Embryonic facial prominence (tissue), 1 donor: ENCODE data around the gene PML.
"Not testable (repeated sequence)": the region's sequence is repeated elsewhere in the genome, so short reads cannot be mapped to it uniquely, and the experiment has no call there.

Experiments
- DNase-seq: peaks from one replicate; pipeline ENCODE4 v3.0.0-alpha.2; 2016; ENCODE audit errors: extremely low spot score

Gene PML

DNA sequence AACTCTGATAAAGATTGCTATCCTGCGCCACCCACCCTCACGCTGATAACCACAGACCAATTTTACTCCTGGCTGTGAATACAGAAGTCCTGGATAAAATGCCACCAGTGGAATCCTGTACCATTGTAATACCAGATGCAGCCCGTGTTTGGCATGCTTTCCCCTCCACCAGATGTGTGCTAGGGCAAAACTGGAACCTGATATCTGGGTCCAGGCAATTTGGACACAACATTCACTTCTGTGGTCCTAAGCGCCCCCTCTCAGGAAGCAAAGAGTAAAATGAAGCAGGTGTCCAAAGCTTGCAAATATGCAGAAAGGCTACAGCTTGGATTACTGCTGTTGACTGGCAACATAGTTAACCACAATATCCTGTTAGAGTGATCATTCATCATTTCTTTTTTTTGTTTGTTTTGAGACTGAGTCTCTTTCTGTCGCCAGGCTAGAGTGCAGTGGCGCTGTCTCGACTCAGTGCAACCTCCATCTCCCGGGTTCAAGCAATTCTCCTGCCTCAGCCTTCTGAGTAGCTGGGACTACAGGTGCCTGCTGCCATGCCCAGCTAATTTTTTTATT is 35.4 kb upstream of the PML start:
- DNase-seq = no peak

DNA sequence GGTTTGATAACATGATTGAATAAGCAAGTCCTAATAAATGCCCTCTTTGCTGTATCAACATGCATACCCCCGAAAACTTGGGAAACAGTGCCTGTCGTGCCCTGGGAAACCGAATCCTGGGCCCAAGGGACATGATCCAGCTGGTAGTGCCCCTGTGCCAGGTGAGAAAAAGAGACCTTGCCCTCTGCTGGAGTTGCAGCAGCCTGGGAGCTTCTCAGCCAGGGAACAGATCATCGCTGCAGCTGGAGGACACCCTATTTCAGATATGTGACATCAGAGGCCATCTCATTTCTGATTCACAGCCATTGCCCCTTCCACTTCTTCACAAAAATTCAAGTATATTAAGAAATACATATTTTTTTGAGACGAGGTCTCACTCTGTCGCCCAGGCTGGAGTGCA is 34.7 kb upstream of the PML start:
- no peak for DNase-seq

DNA sequence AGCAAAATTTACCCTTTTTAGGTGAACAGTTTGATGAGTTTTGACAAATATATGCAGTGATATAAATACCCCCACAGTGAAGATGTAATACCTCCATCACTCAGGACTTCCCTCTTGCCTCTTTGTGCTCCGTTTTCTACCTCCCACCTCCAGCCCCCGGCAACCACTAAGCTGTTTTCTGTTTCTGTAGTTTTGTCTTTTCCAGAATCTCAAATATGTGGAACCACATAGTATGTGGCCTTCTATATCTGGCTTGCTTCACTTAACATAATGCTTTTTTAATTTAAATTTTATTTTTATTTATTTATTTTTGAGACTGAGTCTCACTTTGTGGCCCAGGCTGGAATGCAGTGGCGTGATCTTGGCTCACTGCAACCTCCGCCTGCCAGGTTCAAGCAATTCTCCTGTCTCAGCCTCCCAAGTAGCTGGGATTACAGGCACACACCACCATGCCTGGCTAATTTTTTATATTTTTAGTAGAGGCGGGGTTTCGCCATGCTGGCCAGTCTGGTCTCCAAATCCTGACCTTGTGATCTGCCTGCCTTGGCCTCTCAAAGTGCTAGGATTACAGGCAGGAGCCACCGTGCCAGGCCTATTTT is 33.9 kb upstream of the PML start:
- DNase-seq = not testable (repeated sequence)

DNA sequence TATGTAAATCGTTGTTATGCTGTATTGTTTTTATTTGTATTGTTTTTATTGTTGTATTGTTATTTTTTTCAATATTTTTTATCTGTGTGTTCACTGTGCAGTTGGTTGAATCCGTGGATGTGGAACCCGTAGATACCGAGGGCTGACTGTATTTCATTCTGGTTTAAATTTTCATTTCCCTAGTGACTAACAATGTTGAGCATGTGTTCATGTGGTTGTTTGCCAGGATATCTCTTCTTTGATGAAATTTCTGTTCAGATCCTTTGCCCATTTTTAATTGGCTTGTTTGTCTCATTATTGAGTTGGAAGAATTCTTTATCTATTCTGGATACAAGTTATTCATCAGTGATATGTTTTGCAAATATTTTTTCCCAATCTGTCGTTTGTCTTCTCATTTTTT is 32.1 kb upstream of the PML start:
- no peak for DNase-seq

DNA sequence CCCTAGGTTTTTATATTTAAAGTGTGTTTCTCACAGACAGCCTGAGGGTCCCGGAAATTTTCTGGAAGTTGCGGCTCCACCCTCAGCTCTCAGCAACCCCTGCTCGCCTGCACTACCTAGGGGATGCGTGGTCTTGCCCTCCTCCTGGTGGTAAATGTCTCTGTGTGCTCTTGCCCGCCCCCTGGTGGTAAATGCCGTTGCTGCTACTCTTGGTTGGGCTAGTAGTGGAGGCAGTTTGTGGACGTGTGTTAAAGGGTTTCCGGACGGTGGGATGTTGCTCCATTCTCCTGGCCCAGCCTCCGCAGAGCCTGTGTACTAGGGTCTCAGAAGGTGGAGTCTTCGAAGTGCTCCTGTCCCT is 29.8 kb upstream of the PML start:
- DNase-seq = no peak

DNA sequence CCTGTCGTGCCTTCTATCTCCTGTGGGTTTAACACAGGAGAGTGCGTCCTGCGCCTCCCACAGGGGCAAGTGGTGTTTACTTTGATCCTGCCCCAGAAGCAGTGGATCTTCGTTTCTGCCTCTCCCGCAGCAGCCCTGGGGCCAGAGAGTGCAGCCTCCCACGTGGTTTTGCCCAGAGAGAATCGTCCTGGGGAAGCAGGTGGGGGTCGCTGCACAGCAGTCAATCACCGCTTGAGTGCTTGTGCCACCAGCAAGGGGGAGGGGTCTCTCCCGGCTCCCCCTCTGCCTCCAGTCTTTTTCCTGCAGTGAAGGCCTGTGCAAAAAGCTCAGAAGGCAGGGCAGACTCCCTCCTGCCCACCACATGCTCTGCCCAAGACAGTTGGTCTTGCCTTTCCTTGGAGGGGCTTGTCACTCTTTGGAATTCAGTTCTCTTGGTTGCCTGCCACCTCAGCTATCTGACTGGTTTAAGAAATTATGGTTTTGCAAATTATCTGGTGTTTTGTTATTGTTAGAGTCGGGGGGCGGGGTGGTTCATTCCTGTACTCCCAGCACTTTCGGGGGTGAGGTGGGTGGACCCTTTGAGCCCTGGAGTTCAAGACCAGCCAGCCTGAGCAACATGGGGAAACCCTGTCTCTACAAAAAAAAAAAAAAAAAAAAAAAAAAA is 29.3 kb upstream of the PML start:
- no peak for DNase-seq

DNA sequence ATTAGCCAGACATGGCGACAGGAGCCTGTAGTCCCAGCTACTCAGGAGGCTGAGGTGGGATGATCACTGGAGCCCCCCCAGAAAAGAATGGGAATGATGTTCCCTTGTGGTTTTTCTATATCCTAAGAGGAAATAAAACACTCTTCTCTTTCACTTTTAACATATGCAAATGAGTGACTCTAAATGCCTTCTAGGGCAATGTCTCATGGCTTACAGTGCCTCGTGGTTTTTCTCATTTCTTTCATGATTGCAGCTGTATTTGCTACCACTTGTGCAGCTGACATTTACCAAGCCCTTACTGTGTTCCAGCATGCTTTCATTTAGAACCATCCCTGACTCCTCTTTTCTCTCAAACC is 28.8 kb upstream of the PML start:
- no peak for DNase-seq

DNA sequence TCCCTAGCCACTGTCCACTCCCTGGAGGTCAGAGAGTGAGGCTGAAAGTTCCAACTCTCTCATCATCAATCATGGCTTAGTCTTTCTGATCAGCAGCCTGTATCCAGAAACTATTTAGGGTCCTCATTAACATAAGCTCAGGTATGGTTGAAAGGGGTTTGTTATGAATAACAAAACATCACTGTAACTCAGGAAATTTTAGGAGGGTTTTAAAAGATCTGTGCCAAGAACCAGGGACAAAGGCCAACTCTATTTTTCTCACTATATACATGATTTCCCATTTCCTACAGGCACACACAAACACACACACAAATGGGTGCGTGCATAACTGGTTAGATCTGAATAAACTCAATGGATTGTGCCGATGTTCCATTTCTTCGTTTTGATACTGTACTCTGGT is 26.1 kb upstream of the PML start:
- DNase-seq = no peak

DNA sequence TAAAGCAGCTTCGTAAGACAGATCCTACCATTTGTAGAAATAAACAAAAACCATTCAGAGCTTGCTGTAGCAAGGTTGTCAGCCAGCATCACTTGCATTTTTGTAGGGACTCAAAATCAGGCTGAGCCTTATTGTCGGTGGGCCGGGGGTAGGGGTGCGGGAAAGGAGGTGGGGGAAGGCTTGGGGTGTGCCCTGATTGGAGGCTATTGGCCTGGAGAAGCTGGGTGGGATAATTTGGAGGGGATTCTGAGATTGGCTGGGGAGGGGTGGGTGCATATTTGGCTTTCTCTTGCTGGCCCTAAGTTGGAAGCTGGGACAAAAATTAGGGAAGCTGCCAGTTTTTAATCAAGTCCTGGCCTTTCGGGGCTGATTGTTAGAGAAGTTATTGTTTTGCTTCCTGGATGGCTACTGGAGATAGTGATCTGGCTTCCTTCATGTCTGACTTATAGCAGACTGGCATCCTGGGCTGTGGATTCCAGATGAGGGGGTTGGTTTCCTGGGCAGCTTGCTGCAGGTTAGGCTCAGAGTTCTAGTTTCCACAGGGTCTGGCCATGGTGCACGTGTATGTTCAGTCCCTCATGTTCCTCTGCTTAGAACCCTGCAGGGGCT is 25.3 kb upstream of the PML start:
- no peak for DNase-seq

DNA sequence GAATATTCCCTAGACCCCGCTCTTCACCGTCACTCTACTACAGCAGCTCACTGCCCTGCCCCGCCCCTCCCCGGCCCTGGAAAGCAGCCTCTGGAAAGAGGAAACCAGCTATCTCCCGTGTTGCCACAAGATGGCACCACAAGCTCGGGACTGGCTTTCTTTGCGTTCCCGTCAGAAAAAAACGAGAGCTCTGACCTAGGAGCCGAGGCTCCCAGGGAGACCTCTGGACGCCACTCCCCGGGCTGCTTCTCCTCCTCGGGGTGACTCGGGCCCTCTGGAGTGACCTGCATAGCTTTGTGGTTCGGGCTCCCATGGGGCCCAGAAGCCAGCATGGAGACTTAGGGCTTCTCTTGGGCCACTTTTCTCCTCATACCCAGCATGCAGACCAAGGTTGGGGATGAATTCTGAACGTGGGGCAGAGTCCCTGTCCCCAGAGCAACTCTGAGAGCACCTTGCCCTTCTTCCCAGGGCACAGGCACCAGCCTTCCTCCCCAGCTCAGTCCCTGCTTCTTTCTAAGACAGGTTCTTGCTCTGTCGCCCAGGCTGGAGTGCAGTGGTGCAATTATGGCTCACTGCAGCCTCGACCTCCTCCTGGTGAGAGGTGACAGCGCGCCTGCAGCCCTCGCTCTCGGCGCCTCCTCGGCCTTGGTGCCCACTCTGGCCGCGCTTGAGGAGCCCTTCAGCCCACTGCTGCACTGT is 21.4 kb upstream of the PML start:
- peak; percentile 48 for DNase-seq

DNA sequence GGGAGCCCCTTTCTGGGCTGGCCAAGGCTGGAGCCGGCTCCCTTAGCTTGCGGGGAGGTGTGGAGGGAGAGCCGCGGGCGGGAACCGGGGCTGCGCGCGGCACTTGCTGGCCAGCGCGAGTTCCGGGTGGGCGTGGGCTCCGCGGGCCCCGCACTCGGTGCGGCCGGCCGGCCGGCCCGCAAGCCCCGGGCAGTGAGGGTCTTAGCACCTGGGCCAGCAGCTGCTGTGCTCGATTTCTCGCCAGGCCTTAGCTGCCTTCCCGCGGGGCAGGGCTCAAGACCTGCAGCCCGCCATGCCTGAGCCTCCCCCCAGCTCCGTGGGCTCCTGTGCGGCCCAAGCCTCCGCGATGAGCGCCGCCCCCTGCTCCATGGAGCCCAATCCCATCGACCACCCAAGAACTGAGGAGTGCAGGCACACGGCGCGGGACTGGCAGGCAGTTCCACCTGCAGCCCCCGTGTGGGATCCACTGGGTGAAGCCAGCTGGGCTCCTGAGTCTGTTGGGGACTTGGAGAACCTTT is 20.8 kb upstream of the PML start:
- DNase-seq = not testable (repeated sequence)

DNA sequence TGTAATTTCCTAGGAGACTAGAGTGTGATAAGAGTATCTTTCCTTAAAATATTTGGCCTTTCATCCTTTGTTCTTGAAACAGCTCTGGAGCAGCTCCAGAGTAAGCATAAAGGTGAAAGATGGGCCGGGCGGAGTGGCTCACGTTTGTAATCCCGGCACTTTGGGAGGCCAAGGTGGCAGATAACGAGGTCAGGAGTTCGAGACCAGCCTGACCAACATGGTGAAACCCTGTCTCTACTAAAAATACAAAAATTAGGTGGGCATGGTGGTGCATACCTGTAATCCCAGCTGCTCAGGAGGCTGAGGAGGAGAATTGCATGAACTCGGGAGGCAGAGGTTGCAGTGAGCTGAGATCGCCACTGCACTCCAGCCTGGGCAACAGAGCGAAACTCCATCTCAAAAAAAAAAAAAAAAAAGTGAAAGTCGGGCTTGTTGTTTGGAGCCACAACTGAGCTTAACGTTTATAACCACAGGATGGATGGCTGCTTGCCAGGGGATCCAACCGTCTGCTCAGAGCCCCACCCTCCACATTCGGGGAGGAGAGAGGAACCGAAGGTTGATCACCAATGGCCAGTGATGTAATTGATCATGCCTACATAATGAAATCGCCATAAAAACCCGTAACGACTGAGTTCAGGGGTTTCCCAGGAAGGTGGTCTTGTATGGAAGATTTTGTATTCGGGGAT is 18.9 kb upstream of the PML start:
- not testable (repeated sequence) for DNase-seq

DNA sequence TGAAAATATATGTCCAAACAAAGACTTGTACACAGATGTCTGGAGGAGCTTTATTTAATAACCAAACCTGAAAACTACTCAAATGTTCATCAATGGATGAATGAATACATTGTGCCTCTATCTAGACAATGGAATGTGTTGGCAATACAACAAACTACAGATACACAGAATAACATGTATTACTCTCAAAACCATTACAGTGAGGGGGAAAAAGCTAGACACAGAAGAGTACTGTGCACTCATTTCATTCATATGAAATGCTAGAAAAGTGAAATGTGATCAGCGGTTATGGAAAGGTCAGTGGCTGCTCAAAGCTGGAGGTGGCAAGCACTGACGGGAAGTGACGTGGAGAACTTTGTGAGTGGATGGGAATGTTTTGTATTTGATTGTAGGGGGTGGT is 15.6 kb upstream of the PML start:
- DNase-seq = no peak

DNA sequence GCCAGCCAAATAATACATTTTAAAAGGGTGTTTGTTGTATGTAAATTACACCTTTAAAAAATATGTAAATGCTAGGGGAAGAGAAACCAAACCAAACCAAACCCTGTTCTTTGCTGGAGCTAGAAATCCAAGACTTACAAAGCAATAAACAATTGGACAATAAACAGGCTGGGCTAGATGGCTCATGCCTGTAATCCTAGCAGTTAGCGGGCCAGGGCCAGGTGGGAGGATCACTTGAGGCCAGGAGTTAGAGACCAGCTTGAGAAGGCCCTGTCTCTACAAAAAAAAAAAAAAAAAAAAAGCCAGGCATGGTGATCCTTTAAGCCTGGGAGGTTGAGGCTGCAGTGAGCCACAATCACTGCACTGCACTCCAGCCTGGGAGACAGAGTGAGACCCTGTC is 14.9 kb upstream of the PML start:
- no peak for DNase-seq

DNA sequence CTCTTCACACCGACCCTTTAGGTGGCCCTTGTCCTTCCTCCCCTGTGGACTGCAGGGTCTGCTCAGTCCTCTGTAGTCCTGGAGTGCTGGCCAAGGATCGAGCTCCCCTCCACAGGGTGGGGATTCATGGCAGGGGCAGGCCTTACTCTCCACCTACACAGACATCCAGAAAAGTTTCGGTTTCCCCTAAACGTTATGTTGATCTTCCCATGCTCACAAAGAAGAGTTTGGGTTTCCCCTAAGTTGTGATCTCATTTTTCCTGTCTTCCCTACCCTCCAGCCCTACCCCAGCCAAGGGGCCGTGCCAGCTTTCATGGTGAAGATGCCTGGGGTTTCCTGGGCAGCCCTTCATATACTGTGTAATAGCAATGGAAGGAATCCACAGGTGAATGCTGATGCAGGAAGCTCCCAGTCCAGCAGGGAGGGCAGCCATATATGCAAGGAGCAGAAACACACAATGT is 12.7 kb upstream of the PML start:
- DNase-seq = no peak

DNA sequence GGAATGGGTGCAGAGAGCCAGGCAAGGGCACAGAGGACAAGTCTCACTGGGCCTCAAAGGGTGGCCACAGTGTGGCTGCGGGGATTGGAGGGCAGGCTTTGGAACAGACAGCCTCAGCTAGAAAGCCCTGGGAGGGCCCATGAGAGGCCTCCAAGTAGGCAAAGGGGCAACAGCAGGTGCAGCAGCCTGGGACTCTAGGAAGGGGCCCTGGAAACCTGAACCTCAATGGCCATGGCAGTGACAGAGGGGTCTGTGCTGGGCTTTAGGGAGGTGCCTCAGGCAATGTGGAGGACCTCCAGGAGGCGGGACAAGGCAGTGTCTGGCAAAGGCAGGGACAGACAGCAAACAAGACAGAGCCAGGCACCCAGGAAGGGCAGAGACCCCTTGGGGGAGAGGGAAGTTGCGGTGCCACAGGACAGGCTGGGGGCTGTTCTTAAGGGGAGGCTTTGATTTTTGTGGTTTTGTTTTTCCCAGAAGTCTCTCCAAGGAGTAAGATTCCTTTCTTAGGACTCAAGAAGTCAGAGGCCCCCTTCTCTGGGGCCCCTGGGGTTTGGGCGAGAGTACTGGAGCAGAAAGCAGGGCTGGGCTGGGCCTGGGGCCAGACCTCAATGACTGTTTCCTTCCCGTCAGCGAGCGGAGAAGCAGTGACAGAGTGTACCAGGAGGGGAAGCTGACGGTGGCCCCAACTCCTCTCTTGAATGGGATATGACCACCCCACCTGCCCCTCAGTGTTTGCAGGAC is 12.1 kb upstream of the PML start:
- DNase-seq = peak; percentile 44

DNA sequence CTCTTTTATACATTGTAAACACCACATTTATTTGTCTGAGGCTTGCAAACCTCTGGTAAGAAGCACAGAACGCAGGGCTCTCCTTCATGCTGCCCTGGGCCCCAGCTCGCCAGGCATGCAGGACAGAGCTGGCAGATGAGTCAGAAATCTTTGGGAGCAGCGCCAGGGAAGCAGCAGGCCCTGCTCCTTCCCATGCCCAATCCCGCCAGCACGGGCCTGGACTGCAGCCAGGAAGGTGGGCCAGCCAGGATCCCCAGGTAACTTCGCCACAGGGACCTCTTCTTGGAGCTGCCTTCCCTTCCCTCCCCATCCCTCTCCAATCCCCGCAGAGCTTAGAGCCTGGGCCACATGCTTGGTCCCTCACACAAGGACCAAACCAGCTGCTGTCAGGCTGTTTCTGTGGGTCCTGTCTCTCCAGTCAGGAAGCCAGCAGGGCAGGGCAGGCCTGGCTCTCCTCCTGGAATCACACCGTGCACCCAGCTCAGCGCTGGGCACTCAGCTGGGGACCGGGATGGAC is 11.2 kb upstream of the PML start:
- DNase-seq = no peak

DNA sequence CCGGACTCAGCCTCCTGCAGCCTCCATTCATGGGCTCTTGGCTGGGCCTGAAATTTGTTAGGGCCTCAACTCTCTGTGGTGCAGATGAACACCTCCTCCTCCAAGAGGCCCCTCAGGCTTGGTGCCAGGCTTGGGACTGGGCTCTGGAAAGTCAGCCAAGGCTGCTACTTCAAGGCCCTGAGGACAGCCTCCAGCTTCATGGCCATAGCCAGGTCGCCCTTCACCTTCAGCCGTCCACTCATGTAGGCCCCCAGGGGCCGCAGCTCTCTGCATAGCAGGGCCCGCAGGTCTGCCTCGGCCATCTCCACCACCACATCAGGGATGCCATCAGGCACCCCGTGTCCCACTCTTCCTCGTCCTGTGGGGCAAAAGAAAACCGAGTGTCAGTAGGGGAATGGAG is 10.7 kb upstream of the PML start:
- DNase-seq = no peak

DNA sequence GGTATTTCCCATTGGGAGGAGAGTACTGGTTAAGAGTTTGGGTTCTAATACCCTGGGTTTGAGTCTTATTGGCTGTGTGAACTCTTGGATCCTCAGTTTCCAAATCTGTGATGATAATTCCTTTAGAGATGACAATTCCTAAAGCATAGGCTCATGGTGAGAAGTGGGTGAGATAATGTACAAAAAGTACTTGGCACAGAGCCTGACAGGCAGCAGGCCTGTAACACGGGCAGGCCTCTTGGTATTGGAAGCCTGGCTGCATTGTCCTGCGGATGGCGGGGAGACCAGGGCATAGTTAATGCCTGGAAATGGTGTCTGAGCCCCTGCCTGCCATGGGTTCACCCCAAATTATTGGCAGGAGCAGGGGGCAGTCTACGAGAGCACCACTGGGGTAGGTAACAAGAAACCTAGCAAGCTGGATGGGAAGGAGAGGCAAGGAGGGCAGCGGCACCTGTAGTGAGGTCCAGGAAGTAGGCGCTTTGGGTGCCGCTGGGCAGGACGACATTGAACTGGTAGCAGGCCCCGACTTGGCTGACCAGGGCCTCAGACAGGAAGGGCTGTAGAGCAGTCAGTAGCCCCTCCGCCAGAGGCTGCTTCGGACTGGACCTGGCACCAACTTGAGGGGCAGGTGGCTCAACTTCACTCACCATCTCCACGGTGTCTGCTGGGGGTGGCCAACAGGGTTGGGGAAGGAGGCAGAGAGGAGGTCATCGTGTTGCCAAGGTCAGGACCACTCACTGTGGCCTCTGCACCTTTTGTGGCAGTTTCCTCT is 10.1 kb upstream of the PML start:
- DNase-seq = no peak
